ENCODE results near the gene RPL7L1.

RPL7L1 gene

DNA sequence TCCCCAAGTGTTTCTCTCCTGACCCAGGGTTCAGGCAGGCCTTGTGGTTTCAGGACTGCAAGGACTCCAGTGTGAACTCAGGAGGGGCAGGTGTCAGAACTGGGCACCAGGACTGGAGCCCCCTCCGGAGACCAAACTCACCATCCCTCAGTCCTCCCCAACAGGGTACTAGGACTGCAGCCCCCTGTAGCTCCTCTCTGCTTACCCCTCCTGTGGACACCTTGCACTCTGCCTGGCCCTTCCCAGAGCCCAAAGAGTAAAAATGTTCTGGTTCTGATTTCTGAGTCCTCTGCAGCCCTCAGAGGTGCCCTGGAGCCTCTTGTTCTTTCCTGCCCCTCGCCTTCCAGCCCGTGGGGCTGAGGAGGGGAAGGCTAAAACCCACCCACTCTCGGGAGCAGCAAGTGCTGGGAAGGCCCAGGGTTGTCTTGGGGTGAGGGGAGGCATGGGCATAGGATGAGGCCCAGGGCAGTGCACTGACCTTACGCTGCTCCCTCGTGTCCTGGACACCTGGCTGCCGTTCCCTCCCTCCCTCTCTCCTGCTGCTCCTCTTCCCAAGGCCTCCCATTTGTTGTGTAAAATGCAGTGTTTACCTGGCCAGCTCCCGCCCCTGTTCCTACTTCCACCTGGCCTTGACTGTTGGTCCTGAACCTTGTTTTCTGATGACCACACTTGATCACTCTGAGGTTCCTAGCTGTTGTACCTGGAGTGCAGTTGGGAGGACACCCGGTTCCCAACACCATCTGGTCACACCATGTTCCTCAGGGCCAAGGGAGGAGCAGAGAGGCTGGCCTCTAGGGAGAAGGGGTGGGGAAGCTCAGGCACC, 59.8 kb downstream of the RPL7L1 start:
- no peak for TF ChIP-seq FOXP2 (optimal IDR thresholded peaks at IDR 0.05; ENCODE audit: borderline replicate concordance, extremely low read depth, extremely low read length, insufficient read depth)
- no peak for TF ChIP-seq SIN3A (IDR thresholded peaks at IDR 0.05; ENCODE audit: borderline replicate concordance, insufficient read depth, low read length)
- TF ChIP-seq, protein P1, sequence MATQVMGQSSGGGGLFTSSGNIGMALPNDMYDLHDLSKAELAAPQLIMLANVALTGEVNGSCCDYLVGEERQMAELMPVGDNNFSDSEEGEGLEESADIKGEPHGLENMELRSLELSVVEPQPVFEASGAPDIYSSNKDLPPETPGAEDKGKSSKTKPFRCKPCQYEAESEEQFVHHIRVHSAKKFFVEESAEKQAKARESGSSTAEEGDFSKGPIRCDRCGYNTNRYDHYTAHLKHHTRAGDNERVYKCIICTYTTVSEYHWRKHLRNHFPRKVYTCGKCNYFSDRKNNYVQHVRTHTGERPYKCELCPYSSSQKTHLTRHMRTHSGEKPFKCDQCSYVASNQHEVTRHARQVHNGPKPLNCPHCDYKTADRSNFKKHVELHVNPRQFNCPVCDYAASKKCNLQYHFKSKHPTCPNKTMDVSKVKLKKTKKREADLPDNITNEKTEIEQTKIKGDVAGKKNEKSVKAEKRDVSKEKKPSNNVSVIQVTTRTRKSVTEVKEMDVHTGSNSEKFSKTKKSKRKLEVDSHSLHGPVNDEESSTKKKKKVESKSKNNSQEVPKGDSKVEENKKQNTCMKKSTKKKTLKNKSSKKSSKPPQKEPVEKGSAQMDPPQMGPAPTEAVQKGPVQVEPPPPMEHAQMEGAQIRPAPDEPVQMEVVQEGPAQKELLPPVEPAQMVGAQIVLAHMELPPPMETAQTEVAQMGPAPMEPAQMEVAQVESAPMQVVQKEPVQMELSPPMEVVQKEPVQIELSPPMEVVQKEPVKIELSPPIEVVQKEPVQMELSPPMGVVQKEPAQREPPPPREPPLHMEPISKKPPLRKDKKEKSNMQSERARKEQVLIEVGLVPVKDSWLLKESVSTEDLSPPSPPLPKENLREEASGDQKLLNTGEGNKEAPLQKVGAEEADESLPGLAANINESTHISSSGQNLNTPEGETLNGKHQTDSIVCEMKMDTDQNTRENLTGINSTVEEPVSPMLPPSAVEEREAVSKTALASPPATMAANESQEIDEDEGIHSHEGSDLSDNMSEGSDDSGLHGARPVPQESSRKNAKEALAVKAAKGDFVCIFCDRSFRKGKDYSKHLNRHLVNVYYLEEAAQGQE (IDR thresholded peaks at IDR 0.05; ENCODE audit: insufficient read depth in 1 of 2, low read depth in 2 of 2, low read length in 2 of 2) = no peak
- TF ChIP-seq POLR2AphosphoS5 (IDR thresholded peaks at IDR 0.05; ENCODE audit: low read depth, low read length) = no peak
- no peak for TF ChIP-seq TAF1 (IDR thresholded peaks at IDR 0.05; ENCODE audit: borderline replicate concordance, insufficient read depth, low read length)

Measured in PFSK-1 (cell line).